22Rv1 (cell line): ENCODE measurements around the gene MYO9B.

Source experiments
- CTCF ChIP-seq: fragments of 450-650 bp; IDR thresholded peaks from 2 replicates; pipeline ENCODE4 v1.5.1; 2017; ENCODE audit warnings: mild to moderate bottlenecking
- ZFX ChIP-seq: fragments of 450-650 bp; IDR thresholded peaks from 2 replicates; pipeline ENCODE4 v1.6.1; 2017; ENCODE audit warnings: antibody characterized with exemption, borderline replicate concordance

GRCh38 chr19:17138937-17139598, 63.5 kb downstream of the MYO9B start:
- TF ChIP-seq CTCF (no peak), ZFX (no peak)
